ENCODE results near the gene ECSIT.
"Not testable (repeated sequence)": the region's sequence is repeated elsewhere in the genome, so short reads cannot be mapped to it uniquely, and the experiment has no call there.

ECSIT gene

GRCh38 chr19:11528551-11529341, at the start of gene ECSIT:
Gene ECSIT (minus strand): TSS chr19:11529134. CDS start chr19:11519170, 9,964 bp downstream.
- FAIRE-seq: no peak
- no peak for TF ChIP-seq CTCF (IDR thresholded peaks at IDR 0.05; ENCODE audit: insufficient read depth, missing control alignments)
- DNase-seq (ENCODE audit: insufficient read length, low spot score): peak; percentile 96

- TF ChIP-seq CTCF (IDR thresholded peaks at IDR 0.05; ENCODE audit: insufficient read depth, missing control alignments): no peak
- FAIRE-seq (no peak), DNase-seq (ENCODE audit: insufficient read length, low spot score) (no peak)
These were observed 48.7 kb upstream of the ECSIT start, which contains the start of gene ACP5 for GRCh38 chr19:11577451-11578257. Gene ACP5 (minus strand): TSS chr19:11577645. CDS start chr19:11577317, 328 bp downstream.

- FAIRE-seq: no peak
- no peak for TF ChIP-seq CTCF (IDR thresholded peaks at IDR 0.05; ENCODE audit: insufficient read depth, missing control alignments)
- no peak for DNase-seq (ENCODE audit: insufficient read length, low spot score)
These were observed 47.3 kb upstream of the ECSIT start for GRCh38 chr19:11576227-11576626.

GRCh38 chr19:11574689-11575088, 45.8 kb upstream of the ECSIT start:
- no peak for FAIRE-seq
- DNase-seq (ENCODE audit: insufficient read length, low spot score): no peak
- TF ChIP-seq CTCF (IDR thresholded peaks at IDR 0.05; ENCODE audit: insufficient read depth, missing control alignments): no peak

- FAIRE-seq; DNase-seq (ENCODE audit: insufficient read length, low spot score): not testable (repeated sequence)
These were observed 44.8 kb upstream of the ECSIT start for GRCh38 chr19:11573763-11574162.

- DNase-seq (ENCODE audit: insufficient read length, low spot score); FAIRE-seq: not testable (repeated sequence)
These were observed 44.4 kb upstream of the ECSIT start for GRCh38 chr19:11573354-11573753.

- no peak for FAIRE-seq
These were observed 41.1 kb upstream of the ECSIT start for GRCh38 chr19:11570039-11570462.

More at GRCh38 chr19:11570039-11570462, 41.1 kb upstream of the ECSIT start:
- DNase-seq (ENCODE audit: insufficient read length, low spot score): no peak
- TF ChIP-seq CTCF (IDR thresholded peaks at IDR 0.05; ENCODE audit: insufficient read depth, missing control alignments): no peak
